CD14-positive monocyte (primary cell): ENCODE results near the gene SLCO4A1. TPM values are rescaled to one million over a fixed set of nuclear protein-coding genes. Genes with fewer than 3 reads are reported as not detected.

Experiments
- DNase-seq, 3 donors: peaks; one replicate each; pipeline ENCODE4 v3.0.0-alpha.2; 2011 to 2022
- H2AFZ ChIP-seq: 2 replicates; pipeline ENCODE4 v1.6.0; 2012; ENCODE audit warnings: mild to moderate bottlenecking, low read depth, low read length, inconsistent platforms; ENCODE audit not compliant: insufficient read depth, poor library complexity, severe bottlenecking
- H3K27ac ChIP-seq, 2 donors: 1 replicate in 1 of 2; 2 replicates in 1 of 2; pipeline ENCODE4 v1.5.1; 2012 to 2013; ENCODE audit warnings: low read length in 2 of 2, control low read depth in 1 of 2, inconsistent platforms in 1 of 2, low read depth in 1 of 2, mild to moderate bottlenecking in 1 of 2
- H3K27me3 ChIP-seq, 2 donors: one replicate each; pipeline versions ENCODE4 v1.6.0 to v1.6.1; 2011 to 2013; ENCODE audit warnings: low read length in 2 of 2; ENCODE audit not compliant: control insufficient read depth in 2 of 2, insufficient read depth in 2 of 2
- H3K36me3 ChIP-seq, 2 donors: replicated peaks in 1 of 2; 1 replicate in 1 of 2; 2 replicates in 1 of 2; pipeline versions ENCODE4 v1.5.1 to v1.6.1; 2012 to 2013; ENCODE audit warnings: low read length in 2 of 2, control low read depth in 1 of 2, inconsistent platforms in 1 of 2, mild to moderate bottlenecking in 1 of 2; ENCODE audit not compliant: insufficient read depth in 2 of 2, control insufficient read depth in 1 of 2
- H3K4me1 ChIP-seq, 2 donors: 1 replicate in 1 of 2; 2 replicates in 1 of 2; pipeline versions ENCODE4 v1.5.1 to v1.6.1; 2012 to 2013; ENCODE audit warnings: low read length in 2 of 2, control low read depth in 1 of 2, inconsistent platforms in 1 of 2, mild to moderate bottlenecking in 1 of 2, moderate library complexity in 1 of 2; ENCODE audit not compliant: insufficient read depth in 2 of 2, control insufficient read depth in 1 of 2
- H3K4me2 ChIP-seq: replicated peaks from 2 replicates; pipeline ENCODE3; 2012; ENCODE audit warnings: low read length, moderate library complexity, mild to moderate bottlenecking; ENCODE audit not compliant: poor library complexity, severe bottlenecking; ENCODE audit errors: extremely low read depth
- H3K4me3 ChIP-seq, 3 experiments: fragments of 200-600 bp in 1 of 3; sonication (generic) in 1 of 3; replicated peaks in 1 of 3; 1 replicate in 2 of 3; 2 replicates in 1 of 3; pipeline ENCODE4 v1.5.1; 2011 to 2013; ENCODE audit warnings: low read length in 3 of 3, mild to moderate bottlenecking in 3 of 3, control low read depth in 2 of 3, low read depth in 2 of 3, inconsistent platforms in 1 of 3, moderate library complexity in 1 of 3
- H3K79me2 ChIP-seq: 2 replicates; pipeline ENCODE4 v1.6.0; 2012; ENCODE audit warnings: mild to moderate bottlenecking, control low read depth, inconsistent platforms, low read length, moderate library complexity; ENCODE audit not compliant: insufficient read depth
- H3K9ac ChIP-seq: 2 replicates; pipeline ENCODE4 v1.6.0; 2017; ENCODE audit warnings: low read length, mild to moderate bottlenecking; ENCODE audit not compliant: insufficient read depth, poor library complexity, severe bottlenecking
- H3K9me3 ChIP-seq, 2 donors: replicated peaks in 1 of 2; 1 replicate in 1 of 2; 2 replicates in 1 of 2; pipeline versions ENCODE4 v1.5.1 to v1.6.1; 2012 to 2013; ENCODE audit warnings: low read length in 2 of 2, control low read depth in 1 of 2; ENCODE audit not compliant: control insufficient read depth in 1 of 2, insufficient read depth in 1 of 2
- H4K20me1 ChIP-seq: 2 replicates; pipeline ENCODE4 v1.6.0; 2012; ENCODE audit warnings: mild to moderate bottlenecking, low read length, control low read depth, moderate library complexity; ENCODE audit not compliant: insufficient read depth
- H3K27ac Mint-ChIP-seq, 7 donors: one replicate each; pipeline ENCODE4 v1.8.0; 2020; ENCODE audit warnings: mild to moderate bottlenecking in 7 of 7, mixed read lengths in 7 of 7, moderate library complexity in 6 of 7, inconsistent platforms in 2 of 7
- H3K27me3 Mint-ChIP-seq, 3 donors: one replicate each; pipeline ENCODE4 v1.8.0; 2021 to 2022; ENCODE audit warnings: low read depth in 3 of 3, mild to moderate bottlenecking in 3 of 3, mixed read lengths in 3 of 3, moderate library complexity in 3 of 3, inconsistent platforms in 1 of 3
- H3K36me3 Mint-ChIP-seq, 2 donors: one replicate each; pipeline ENCODE4 v1.8.0; 2020; ENCODE audit warnings: mixed read lengths in 2 of 2, inconsistent platforms in 1 of 2, mild to moderate bottlenecking in 1 of 2
- H3K4me1 Mint-ChIP-seq: one replicate; pipeline ENCODE4 v1.8.0; 2020; ENCODE audit warnings: mild to moderate bottlenecking, mixed read lengths
- H3K4me3 Mint-ChIP-seq, 2 donors: one replicate each; pipeline ENCODE4 v1.8.0; 2020; ENCODE audit warnings: mild to moderate bottlenecking in 2 of 2, mixed read lengths in 2 of 2, moderate library complexity in 1 of 2
- H3K9me3 Mint-ChIP-seq, 7 donors: one replicate each; pipeline ENCODE4 v1.8.0; 2020 to 2022; ENCODE audit warnings: mixed read lengths in 7 of 7, mild to moderate bottlenecking in 6 of 7, moderate library complexity in 6 of 7, inconsistent platforms in 2 of 7
- CTCF ChIP-seq: fragments of 200-600 bp; IDR thresholded peaks from one replicate; pipeline ENCODE4 v1.8.0; 2022; ENCODE audit warnings: antibody characterized with exemption, mild to moderate bottlenecking
- WGBS: methylation state at CpG from one replicate; pipeline ENCODE4 v1.1.5; 2013; ENCODE audit warnings: missing lambda C conversion rate; ENCODE audit not compliant: insufficient coverage; 5-methylcytosine and 5-hydroxymethylcytosine counted together
- intact Hi-C, 2 donors: fragments of 100-400 bp; cut with micrococcal nuclease; formaldehyde crosslinking; loops; one replicate each; pipeline versions ENCODE4 v1.15.0 to v1.15.1; 2023
- polyA plus RNA-seq, 3 donors: library from polyadenylated mRNA; depleted of rRNA in 1 of 3; unstranded in 2 of 3; stranded (reverse) in 1 of 3; fragments of 300-500 nt in 2 of 3; fragments of >200 nt in 1 of 3; fragmentation: Illumina TruSeq in 2 of 3; gene quantifications; 1 replicate in 2 of 3; 2 replicates in 1 of 3; pipeline ENCODE4 v1.2.3, GENCODE V29; 2012 to 2021

Gene SLCO4A1
- polyA plus RNA-seq, 3 donors, result 0.05 to 0.42 (median 0.26) TPM

- Histone ChIP-seq H4K20me1 (no peaks in the 10 kb centered on the region), H3K4me3 (peak overlapping the region in 2 of 3 experiments; percentile 12 to 57), H3K79me2 (peaks cover 14% of the 10 kb centered on the region), H3K27ac (peak overlapping the region; percentile 96 to 99), H3K27me3 (no peaks in the 10 kb centered on the region), H3K4me2 (peak overlapping the region; percentile 74), H3K9me3 (no peaks in the 10 kb centered on the region), H2AFZ (no peak overlapping the region), H3K36me3 (no peaks in the 10 kb centered on the region), H3K9ac (peak overlapping the region; percentile 85), H3K4me1 (peaks cover 86 to 95% of the 10 kb centered on the region in 2 donors)
- intact Hi-C loops, result loop anchor here (2.0 to 10.0 kb wide), 8 partner anchors 14 to 260 kb away; partner anchors contain the start of gene TCFL5 (in 1 of the 2)
- Mint-ChIP-seq H3K36me3 (peaks cover 3 to 6% of the 10 kb centered on the region in 2 donors), H3K4me3 (peak overlapping the region; percentile 69 to 89), H3K4me1 (peaks cover 96% of the 10 kb centered on the region), H3K27me3 (peaks cover 0 to 6% (median 0%) of the 10 kb centered on the region in 3 donors), H3K9me3 (peaks cover 0 to 6% (median 0%) of the 10 kb centered on the region in 7 donors), H3K27ac (peak overlapping the region; percentile 97 to 99 (median 98))
- 0% methylated on average over 3 of the region's 10 CpGs for WGBS
- peak; percentile 84 to 88 (median 84) for DNase-seq
- no peak for TF ChIP-seq CTCF
These were observed 39.8 kb upstream of the SLCO4A1 start for GRCh38 chr20:62602550-62602949.

- under 1% methylated on average over 24 of the region's 26 CpGs for WGBS
- Histone ChIP-seq H3K9ac (peak overlapping the region; percentile 85), H3K4me3 (peak overlapping the region in 2 of 3 experiments; percentile 14 to 65), H3K27ac (peak overlapping the region; percentile 96 to 99), H3K4me2 (peak overlapping the region; percentile 74), H3K4me1 (peaks cover 86 to 96% of the 10 kb centered on the region in 2 donors), H4K20me1 (no peaks in the 10 kb centered on the region), H3K9me3 (no peaks in the 10 kb centered on the region), H2AFZ (peak overlapping the region; percentile 58), H3K79me2 (peaks cover 14% of the 10 kb centered on the region), H3K36me3 (no peaks in the 10 kb centered on the region), H3K27me3 (no peaks in the 10 kb centered on the region)
- Mint-ChIP-seq H3K9me3 (peaks cover 0 to 6% (median 0%) of the 10 kb centered on the region in 7 donors), H3K4me3 (peak overlapping the region; percentile 69 to 89), H3K27me3 (peaks cover 0 to 4% (median 0%) of the 10 kb centered on the region in 3 donors), H3K4me1 (peaks cover 90% of the 10 kb centered on the region), H3K36me3 (peaks cover 0 to 6% of the 10 kb centered on the region in 2 donors), H3K27ac (peak overlapping the region; percentile 97 to 99 (median 98))
- intact Hi-C loops, result loop anchor here (1.0 to 10.0 kb wide), 10 partner anchors 14 to 259 kb away; partner anchors contain the start of gene TCFL5 (in 1 of the 2)
- DNase-seq, result peak; percentile 96 to 98 (median 96)
- no peak for TF ChIP-seq CTCF
These were observed 39.0 kb upstream of the SLCO4A1 start for GRCh38 chr20:62603021-62603906.
